Measurements from ENCODE around the gene TBC1D16.

TBC1D16 gene

GRCh38 chr17:79923974-79924638 is 111.6 kb downstream of the TBC1D16 start:
- peak; percentile 56 for DNase-seq

DNA sequence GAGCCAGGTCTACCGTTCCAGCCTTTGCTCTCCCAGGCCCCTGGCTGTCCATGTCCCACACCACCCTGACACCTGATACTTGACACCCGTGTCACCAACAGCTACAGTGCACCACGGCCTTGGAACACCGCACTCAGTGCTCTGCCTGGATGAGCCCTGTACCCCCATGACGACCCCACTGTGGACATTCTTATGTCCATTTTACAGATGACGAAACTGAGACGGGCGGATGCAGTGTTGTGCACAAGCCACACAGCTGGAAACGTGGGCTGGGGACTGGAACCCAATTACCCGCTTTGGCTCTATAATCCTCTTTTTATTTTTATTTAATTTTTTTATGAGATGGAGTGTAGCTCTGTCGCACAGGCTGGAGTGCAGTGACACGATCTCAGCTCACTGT is 112.9 kb downstream of the TBC1D16 start:
- DNase-seq: no peak

DNA sequence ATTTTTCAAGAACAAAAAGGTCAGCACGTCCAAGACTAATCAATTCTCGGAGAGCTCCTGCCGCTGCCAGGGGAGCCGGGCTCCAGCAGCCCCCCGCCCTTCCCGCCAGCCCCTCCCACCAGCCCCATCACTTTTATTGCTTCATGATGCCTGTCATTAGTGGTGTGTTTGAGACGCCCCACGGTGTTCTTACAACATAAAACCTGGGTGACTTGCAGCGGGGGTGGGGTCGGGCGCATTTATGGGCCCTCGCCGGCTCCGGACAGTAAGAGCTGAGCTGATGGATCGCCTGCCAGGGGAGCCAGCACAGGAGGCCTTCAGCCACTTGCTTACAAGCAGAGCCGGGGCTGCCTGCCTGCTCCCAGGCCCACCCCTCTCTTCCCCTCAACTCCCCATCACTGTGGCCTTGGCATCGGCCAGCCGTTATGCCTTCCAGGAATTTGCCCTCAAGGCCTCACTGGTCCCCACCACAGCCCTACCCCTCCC is 113.5 kb downstream of the TBC1D16 start:
- DNase-seq: no peak

GRCh38 chr17:79921411-79922115 is 114.1 kb downstream of the TBC1D16 start:
- no peak for DNase-seq

DNA sequence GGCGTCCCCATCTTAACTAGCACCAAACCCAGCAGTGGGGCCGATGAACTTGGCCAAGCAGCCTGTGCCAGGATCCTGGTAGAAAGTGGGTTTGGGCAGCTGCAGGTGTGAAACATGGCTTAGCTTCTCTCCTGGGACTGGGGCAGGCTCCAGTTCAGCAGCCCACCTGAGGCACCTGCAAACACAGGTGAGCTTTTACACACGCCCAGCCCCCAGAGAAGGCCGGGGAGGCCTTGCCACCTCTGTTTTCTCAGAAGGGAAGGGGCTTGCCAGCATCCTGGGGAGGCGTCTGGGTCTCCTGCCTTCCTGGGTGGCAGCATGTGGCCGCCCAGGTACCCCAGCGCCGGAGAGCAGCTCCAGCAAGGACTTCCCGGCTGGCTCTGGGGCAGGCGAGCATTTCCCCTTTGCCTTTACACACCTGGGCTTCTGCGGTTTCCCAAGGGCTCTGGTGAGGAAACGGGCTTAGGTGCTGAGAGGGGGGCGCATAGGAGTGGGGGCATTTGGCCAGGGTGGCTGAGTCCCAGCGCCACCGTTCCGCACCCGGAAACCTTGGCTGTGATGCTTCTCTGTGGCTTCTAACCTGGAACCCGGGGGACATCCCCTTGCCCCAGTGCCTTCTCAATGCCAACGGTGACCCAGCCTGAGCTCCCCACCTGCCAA is 114.8 kb downstream of the TBC1D16 start:
- DNase-seq: no peak

DNA sequence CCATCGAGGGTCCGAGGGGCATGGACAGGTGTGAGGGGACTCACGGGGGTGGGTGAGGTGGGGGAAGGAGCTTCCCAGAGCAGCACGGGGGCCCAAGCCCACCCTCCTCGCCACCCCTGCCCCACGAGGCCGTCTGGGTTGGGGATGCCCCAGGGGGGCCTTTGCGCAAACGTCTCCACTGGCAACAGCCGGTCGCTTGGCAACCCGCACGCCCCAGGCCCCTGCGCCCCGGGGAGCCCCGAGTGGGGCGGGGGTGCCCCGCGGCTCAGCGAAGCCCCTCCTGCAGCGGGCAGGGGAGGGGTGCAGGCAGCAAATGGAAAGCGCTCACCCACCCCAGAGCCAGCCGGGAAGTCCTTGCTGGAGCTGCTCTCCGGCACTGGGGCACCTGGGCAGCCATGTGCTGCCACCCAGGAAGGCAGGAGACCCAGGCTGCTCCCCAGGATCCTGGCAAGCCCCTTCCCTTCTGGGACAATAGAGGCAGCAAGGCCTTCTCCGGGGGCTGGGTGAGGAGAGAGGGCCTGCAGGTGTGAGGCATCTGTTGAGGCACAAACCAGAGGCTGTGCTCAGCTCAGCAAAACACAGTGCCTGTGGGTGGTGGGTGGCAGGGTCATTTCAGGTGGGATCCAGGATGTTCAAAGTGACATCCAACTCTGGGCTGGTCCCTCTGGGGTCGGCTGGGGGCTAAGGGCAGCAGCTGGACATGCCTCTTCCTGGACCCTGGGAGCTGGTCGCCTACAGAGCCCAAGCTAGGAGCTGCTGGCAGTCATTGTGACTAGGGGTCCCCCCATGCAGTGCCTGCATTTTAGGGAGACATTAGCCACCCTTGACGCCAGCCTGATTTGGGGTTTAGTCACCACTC is 115.6 kb downstream of the TBC1D16 start:
- no peak for DNase-seq

GRCh38 chr17:79919164-79919585 is 116.5 kb downstream of the TBC1D16 start:
- no peak for DNase-seq

- no peak for DNase-seq
Measured at GRCh38 chr17:79918581-79919163, 117.0 kb downstream of the TBC1D16 start.

GRCh38 chr17:79917902-79918484 is 117.7 kb downstream of the TBC1D16 start:
- DNase-seq: no peak

GRCh38 chr17:79916991-79917901 is 118.4 kb downstream of the TBC1D16 start:
- no peak for DNase-seq

DNA sequence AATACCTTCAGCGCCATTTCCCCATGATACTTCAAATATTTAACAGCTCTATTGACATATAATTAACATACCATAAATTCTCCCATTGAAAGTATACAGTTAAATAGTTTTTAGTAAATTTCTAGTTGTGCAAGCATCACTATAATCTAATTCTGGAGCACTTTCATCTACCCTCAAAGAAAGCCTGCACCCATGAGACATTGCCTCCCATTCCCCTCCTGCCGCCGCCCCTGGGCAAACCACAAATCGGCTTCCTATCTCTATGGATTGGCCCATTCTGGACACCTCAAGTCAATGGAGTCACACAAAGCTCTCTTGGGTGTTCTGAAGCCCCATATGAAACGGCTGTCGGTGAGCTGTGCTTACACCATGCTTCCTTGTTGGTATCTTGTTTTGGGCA is 119.2 kb downstream of the TBC1D16 start:
- no peak for DNase-seq

- peak; percentile 11 for DNase-seq
Measured at GRCh38 chr17:79915850-79916430, 119.7 kb downstream of the TBC1D16 start.

GRCh38 chr17:79914813-79915740 is 120.6 kb downstream of the TBC1D16 start:
- no peak for DNase-seq

GRCh38 chr17:79913896-79914812 is 121.5 kb downstream of the TBC1D16 start:
- DNase-seq: no peak

GRCh38 chr17:79913451-79913850 is 122.2 kb downstream of the TBC1D16 start:
- DNase-seq: no peak

GRCh38 chr17:79912552-79913330 is 122.9 kb downstream of the TBC1D16 start:
- DNase-seq: no peak

All from activated CD4-positive, alpha-beta T cell treated with anti-CD3 and anti-CD28 coated beads, Interleukin-2, Interleukin-6, amounts not matched to agents 100 ng/mL and 50 ng/mL, durations not matched to agents 16 hours and 8 hours (primary cell).